ENCODE measurements around the gene C2orf76. TPM values are rescaled to one million over a fixed set of nuclear protein-coding genes. Genes with fewer than 3 reads are reported as not detected.

Gene C2orf76
- total and polyA plus RNA-seq, 2 of the 4 experiments (the other 2 are of a cell fraction): 10.6 to 12.6 TPM

- CTCF ChIA-PET: interaction anchor here (0.7 to 2.2 kb wide), 7 partner anchors 10 to 284 kb away, joined by 3 to 12 read pairs (median 5); no protein-coding TSS in a partner anchor
- no TSS peak for BruUV-seq (replicated peaks)
- no peak for ATAC-seq (ENCODE audit: low read depth)
Measured at GRCh38 chr2:119291588-119292167, 75.0 kb downstream of the C2orf76 start.

More at GRCh38 chr2:119291588-119292167, 75.0 kb downstream of the C2orf76 start:
- Histone ChIP-seq H4K8ac (ENCODE audit: low read depth in 2 of 2, low read length in 2 of 2) (no peak overlapping the region), H3K9me1 (ENCODE audit: insufficient read depth, low read length) (no peaks in the 10 kb centered on the region), H3K56ac (ENCODE audit: extremely low read depth, insufficient read depth, low read length) (no peak overlapping the region), H3K4ac (ENCODE audit: low read depth, low read length) (no peak overlapping the region), H3K4me1 (ENCODE audit: control insufficient read depth, insufficient read depth, low read length) (no peaks in the 10 kb centered on the region), H4K91ac (ENCODE audit: insufficient read depth, low read depth, low read length) (no peak overlapping the region), H2BK5ac (ENCODE audit: low read depth, low read length, poor library complexity, severe bottlenecking) (no peak overlapping the region), H3K4me2 (ENCODE audit: low read depth, low read length) (no peak overlapping the region), H4K5ac (ENCODE audit: low read depth, low read length) (no peak overlapping the region), H3K9me3 (ENCODE audit: control insufficient read depth, insufficient read depth, low read length) (no peaks in the 10 kb centered on the region), H3K79me1 (ENCODE audit: low read depth in 1 of 2, low read length in 2 of 2) (no peaks in the 10 kb centered on the region), H3K23ac (ENCODE audit: low read depth, low read length) (no peak overlapping the region), H3K4me3 (ENCODE audit: insufficient read depth, low read depth, low read length) (no peak overlapping the region), H3K36me3 (ENCODE audit: control insufficient read depth, insufficient read depth, low read length) (no peaks in the 10 kb centered on the region), H3K14ac (replicated peaks; ENCODE audit: low read depth, low read length) (no peak overlapping the region), H4K20me1 (ENCODE audit: insufficient read depth, low read length) (no peaks in the 10 kb centered on the region), H3K18ac (ENCODE audit: low read depth, low read length) (no peak overlapping the region), H2AK5ac (ENCODE audit: low read depth, low read length) (no peak overlapping the region), H2BK20ac (ENCODE audit: low read depth, low read length) (no peak overlapping the region), H2BK15ac (ENCODE audit: low read depth, low read length) (no peak overlapping the region), H2AFZ (replicated peaks; ENCODE audit: low read length, poor library complexity) (no peak overlapping the region), H3K27me3 (ENCODE audit: control insufficient read depth, insufficient read depth, low read length) (no peaks in the 10 kb centered on the region; the same call in 1 of the 2 replicates), H2AK9ac (replicated peaks; ENCODE audit: low read depth, low read length, poor library complexity) (no peak overlapping the region), H3K27ac (ENCODE audit: insufficient read depth, low read length) (no peak overlapping the region), H3K9ac (ENCODE audit: low read depth, low read length) (no peak overlapping the region), H2BK120ac (ENCODE audit: low read depth, low read length) (no peak overlapping the region)
- no peak for DNase-seq
- in situ Hi-C loops (cut with MboI; ENCODE audit: low sequenced_read_pairs) (no loop called here), dilution Hi-C loops (cut with HindIII; ENCODE audit: low sequenced_read_pairs, unreplicated experiment) (no loop called here), intact Hi-C loops (cut with micrococcal nuclease) (loop anchor here (1.0 kb wide), 4 partner anchors 72 to 409 kb away; no protein-coding TSS in a partner anchor)
- TF ChIP-seq RCOR1 (IDR thresholded peaks at IDR 0.05; ENCODE audit: insufficient replicate concordance, low read length): no peak
- POLR2A ChIA-PET (ENCODE audit: unreplicated experiment): no interaction called here
- WGBS, 2 experiments (ENCODE audit: extremely low coverage in 2 of 2, insufficient read length in 1 of 2): no CpG with 5 or more reads among the region's 8 CpGs
